ENCODE data around the gene HMGXB3.
"Not testable (repeated sequence)": the region's sequence is repeated elsewhere in the genome, so short reads cannot be mapped to it uniquely, and the experiment has no call there.

HMGXB3 gene

DNA sequence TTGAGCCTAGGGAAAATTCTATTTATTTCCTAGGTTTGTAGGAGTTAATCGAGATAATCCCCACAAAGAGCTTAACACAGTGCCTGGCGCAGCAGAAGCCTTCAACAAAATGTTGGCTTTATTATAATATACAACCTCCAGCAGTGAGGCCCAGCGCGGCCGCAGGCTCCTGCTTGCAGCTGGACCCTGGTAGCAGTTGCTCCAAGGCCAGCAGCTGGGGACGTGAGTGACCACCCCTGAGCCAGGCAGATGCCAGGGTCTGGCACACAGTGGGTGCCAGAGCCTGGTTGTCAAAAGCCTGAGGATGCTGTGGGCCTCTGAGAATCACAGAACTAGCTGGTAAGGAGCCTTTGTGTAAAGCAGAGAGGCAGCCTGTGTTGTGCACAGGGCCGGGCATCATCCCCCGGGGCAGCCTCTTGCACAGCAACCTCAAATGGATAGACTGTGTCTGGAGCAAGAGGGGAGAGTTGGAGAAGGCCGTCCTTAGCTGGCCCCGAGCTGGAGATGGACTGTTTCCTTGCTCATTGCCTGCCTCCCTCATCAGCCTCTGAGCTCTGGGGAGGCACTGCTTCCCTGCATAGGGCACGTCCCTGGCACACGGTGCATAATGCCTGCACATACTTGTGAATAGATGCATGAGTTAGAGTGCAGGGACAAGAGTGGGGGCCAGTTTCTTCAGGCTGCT lies 68.6 kb downstream of the HMGXB3 start:
- peak; percentile 38 for DNase-seq

DNA sequence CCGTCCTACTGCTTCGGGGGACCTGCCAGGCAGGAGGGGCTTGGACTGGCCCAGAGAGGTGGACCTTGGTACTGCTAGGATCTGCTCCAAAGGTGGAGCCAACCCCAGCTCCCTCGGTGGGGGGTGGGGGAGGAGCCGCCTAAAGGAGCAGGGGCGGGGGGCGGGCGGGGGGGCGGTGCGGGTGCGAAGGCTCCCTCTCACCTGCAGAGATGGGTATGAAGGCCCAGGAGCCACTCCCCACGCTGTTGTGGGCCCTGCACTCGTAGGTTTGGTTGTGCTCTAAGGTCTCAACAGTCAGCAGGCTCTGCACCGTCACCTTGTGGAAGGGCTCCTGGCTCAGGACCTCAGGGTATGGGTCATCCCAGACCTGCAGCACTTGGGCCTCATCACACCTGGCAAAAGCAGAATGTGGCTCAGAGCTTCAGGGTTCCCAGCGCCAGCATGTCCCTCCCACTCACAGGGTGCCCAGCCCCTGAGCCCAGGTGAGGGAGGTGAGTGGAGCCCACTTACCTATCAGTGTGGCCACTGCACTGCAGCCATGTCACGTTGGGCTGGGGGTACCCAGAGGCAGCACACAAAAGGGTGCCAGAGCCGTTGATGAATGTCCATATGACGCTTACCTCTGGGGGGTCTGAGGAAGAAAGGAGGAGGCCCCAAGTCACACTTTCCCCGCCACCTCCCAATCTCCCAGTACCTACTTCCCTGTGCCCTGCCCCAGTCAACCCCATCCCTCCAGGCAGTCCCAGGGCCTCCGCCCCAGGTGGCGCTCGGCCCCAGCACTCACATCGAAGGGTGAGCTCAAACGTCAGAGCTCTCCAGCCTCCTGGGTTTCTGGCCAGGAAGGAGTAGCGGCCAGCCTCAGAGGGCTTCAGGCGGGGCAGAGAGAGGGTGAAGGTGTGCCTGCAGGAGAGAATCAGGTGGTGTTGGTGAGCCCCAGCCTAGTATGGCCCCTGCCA lies 69.4 kb downstream of the HMGXB3 start:
- DNase-seq: peak; percentile 39

GRCh38 chr5:150070821-150071220 lies 70.3 kb downstream of the HMGXB3 start:
- no peak for DNase-seq

- DNase-seq: peak; percentile 15
Measured at GRCh38 chr5:150073086-150073625, 72.6 kb downstream of the HMGXB3 start.

GRCh38 chr5:150073677-150074076 lies 73.1 kb downstream of the HMGXB3 start:
- DNase-seq: no peak

- peak; percentile 28 for DNase-seq
Measured at GRCh38 chr5:150075233-150075632, 74.7 kb downstream of the HMGXB3 start.

DNA sequence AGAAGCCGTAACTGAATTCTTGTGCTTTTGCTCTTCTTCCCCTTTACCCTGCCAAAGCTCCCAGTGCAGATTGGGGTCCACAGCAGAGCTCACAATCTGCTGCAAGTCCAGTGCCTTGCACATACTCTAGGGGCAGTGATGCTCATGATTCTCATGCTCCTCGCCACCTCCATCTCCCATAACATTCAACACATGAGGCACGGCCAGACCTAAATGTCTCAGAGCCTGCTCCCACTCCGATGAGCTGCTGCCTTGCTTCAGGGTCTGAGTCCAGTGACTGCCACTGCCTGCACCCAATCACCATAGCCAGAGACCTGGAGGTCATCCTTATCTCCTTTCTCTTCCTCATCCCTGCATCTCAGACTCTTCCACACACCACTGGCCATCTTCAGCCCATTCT lies 75.3 kb downstream of the HMGXB3 start:
- DNase-seq: peak; percentile 27

- DNase-seq: no peak
Measured at GRCh38 chr5:150077060-150077459, 76.5 kb downstream of the HMGXB3 start.

- no peak for DNase-seq
Measured at GRCh38 chr5:150077996-150078801, 77.7 kb downstream of the HMGXB3 start.

GRCh38 chr5:150078802-150079689 lies 78.5 kb downstream of the HMGXB3 start:
- DNase-seq: peak; percentile 19

DNA sequence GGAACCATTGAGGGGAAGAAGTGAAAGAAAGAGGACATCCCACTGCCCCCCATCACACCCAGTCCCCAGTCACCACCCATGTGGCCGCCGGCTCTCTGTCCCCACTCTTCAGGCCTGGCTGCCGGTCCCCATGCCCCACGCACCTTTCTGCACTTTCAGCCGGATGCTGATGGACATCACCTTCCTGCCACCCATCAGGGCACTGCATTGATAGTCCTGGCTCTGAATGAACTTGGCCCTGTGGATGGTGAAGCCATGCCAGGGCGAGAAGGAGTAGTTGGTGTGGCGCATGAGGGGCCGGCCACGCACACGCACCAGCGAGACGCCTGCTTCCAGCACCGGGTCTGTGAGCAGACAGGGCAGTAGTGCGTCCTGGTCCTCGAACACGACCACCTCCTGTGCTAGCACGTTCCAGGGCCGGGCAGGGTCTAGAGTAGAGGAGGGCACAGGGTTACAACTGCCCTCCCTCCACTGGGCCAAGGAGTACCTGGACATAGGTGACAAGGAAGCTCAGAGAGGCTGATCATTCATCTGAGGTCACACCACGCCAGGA lies 79.4 kb downstream of the HMGXB3 start:
- peak; percentile 23 for DNase-seq

DNA sequence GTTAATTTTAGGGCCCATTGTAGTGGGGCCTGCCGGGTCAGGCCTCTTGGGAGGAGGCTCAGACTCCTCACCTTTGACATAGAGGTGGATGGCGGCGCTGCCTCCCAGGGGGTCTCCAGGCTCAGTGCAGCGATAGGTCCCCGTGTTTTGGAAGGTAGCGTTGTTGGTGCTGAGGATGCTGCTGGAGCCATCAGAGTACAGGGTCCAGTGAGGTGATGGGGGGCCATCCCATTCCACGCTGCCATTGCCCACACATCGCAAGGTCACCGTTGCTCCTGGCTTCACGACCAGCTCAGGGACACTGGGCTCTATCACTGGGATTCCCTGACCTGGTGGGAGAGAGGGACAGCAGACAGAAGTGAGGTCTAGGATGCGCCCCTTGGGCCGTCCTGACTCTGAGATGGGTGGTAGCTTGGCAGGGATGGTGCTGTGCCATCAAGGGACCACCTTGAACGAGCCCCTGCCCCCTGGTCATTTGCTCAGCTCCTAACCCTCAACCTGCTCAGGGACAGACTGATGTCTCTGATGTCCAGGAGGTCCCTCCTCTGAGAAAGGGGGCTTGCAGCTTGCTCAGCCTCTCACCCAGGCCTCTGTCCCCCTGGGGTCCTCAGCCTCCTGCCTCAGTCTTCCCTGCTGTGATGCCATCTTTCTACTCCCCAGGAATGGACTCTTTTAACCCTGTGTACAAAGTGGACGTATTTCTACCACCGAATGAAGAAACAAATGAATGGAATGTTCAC lies 80.3 kb downstream of the HMGXB3 start:
- DNase-seq: no peak

DNA sequence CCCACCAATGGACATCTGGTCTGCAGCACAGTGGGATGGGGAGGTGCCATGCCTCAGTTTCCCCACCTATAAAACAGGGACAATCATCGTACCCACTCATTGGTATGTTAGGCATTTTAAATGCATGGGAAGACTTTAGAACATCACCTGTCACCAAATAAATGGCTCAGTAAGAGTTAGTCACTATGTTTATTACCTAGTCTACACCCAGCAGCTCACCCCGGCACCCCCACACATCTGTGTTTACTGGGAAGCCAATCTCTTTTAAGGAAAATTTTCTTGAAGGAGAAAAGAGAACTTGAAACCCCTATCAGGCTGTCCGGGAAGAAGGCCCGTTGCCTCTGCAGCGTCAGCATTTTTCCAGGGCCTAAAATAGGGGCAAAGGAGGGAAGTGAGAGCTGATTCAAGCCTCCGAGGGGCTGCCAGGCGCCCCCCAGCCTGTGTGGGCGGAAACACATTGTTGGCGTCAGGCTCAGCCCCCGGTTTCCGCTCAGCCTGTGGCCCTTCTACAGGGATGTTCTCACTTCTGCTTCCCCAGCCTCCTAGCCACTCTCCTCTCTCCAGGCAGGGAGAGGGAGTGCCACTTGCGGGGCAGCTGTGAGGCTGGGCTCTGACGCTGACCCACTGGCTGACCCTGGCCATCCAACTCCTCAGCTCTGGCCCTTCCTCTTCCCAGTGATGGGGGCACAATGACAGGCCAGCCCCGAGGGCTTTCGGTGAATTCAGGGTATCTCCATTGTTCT lies 81.2 kb downstream of the HMGXB3 start:
- DNase-seq: peak; percentile 66

DNA sequence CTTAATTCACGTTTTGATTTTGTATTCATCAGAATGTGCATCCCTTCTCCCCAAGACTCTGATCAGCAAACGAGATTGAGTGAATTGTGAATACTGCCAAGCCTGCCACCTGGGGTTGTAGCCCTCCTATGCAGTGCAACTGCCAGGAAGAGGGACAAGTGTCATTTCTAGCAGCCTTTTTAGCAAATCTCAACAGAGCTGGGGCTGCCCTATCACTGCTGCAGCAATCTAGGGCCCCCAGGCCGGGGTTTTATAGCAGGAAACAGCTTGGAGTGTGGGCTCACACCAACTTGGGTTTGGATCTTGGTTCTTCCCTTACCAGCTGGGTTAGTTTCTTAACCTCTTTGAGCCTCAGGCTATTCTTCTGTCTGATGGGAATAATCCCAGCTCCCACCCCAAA lies 81.8 kb downstream of the HMGXB3 start:
- peak; percentile 45 for DNase-seq

GRCh38 chr5:150082889-150083288 lies 82.3 kb downstream of the HMGXB3 start:
- peak; percentile 36 for DNase-seq

DNA sequence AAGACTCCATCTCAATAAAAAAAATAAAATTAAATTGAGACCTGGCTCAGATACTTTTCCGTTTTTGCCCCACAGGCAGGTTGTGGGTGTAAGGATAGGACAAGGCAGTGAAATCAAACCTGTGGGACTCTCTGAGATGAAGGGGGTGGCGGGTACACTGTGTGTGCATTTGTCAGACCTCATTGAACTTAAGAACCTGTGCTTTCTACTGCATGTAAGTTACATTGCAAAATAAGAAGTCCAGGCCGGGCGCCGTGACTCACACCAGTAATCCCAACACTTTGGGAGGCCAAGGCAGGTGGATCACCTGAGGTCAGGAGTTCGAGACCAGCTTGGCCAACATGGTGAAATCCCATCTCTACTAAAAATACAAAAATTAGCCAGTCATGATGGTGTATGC lies 84.2 kb downstream of the HMGXB3 start:
- not testable (repeated sequence) for DNase-seq

- DNase-seq: peak; percentile 42
Measured at GRCh38 chr5:150085191-150085912, 84.8 kb downstream of the HMGXB3 start.

GRCh38 chr5:150085950-150086715 lies 85.6 kb downstream of the HMGXB3 start, which contains the start of gene CSF1R:
Gene CSF1R (minus strand): TSS chr5:150086554. CDS start chr5:150086427, 127 bp downstream.
- peak; percentile 41 for DNase-seq
